Measurements from ENCODE around the gene CAPN10.

DNA sequence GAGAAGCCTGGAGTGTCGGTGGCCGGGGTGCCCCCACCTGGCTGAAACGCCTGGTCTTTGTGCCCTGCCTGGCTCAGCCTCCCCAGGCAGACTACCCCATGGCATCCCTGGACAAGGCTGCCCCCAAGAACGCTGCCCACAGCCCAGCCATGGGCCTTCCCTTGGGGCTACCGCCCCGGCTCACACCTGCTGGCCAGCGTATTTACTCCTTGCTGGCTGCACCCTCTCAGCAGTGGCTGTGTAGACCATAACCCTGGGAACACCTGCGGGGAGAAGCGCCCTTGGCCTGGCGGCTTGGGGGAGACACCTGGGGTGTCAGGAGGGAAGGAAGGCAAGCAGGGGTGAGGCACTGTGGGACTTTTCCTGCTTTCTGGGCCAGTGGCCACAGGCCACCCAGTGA lies 17.3 kb downstream of the CAPN10 start:
- TF ChIP-seq POLR2A (IDR thresholded peaks at IDR 0.05) (no peak), POLR2AphosphoS5 (IDR thresholded peaks at IDR 0.05) (no peak)
- TF ChIP-seq, protein P1, sequence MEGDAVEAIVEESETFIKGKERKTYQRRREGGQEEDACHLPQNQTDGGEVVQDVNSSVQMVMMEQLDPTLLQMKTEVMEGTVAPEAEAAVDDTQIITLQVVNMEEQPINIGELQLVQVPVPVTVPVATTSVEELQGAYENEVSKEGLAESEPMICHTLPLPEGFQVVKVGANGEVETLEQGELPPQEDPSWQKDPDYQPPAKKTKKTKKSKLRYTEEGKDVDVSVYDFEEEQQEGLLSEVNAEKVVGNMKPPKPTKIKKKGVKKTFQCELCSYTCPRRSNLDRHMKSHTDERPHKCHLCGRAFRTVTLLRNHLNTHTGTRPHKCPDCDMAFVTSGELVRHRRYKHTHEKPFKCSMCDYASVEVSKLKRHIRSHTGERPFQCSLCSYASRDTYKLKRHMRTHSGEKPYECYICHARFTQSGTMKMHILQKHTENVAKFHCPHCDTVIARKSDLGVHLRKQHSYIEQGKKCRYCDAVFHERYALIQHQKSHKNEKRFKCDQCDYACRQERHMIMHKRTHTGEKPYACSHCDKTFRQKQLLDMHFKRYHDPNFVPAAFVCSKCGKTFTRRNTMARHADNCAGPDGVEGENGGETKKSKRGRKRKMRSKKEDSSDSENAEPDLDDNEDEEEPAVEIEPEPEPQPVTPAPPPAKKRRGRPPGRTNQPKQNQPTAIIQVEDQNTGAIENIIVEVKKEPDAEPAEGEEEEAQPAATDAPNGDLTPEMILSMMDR (IDR thresholded peaks at IDR 0.05): no peak
